SK-N-SH treated with all-trans-retinoic acid at 6 μM for 48 hours (cell line): Measurements from ENCODE around the gene COL19A1.
A peak's percentile ranks its signal among the peaks of the same experiment; 100 is the strongest.

Experiments
- ATAC-seq: fragments of 200-7000 bp; cut with Tn5 transposase; 3 replicates; pipeline ENCODE4 v1.9.1; 2020; ENCODE audit warnings: mild to moderate bottlenecking, moderate library complexity
- BACH2 ChIP-seq: fragments of 250-450 bp; sonication (Bioruptor Pico); IDR thresholded peaks from 2 replicates; pipeline ENCODE4 v1.9.0; 2021; ENCODE audit warnings: mild to moderate bottlenecking, borderline replicate concordance
- CSDC2 ChIP-seq: fragments of 250-450 bp; sonication (Bioruptor Pico); IDR thresholded peaks from 2 replicates; pipeline ENCODE4 v1.5.0; 2020; ENCODE audit warnings: mild to moderate bottlenecking, moderate library complexity
- ESRRG ChIP-seq: fragments of 250-450 bp; sonication (Bioruptor Pico); IDR thresholded peaks from 2 replicates; pipeline ENCODE4 v1.6.1; 2021; ENCODE audit warnings: mild to moderate bottlenecking
- GLIS3 ChIP-seq: fragments of 250-450 bp; sonication (Bioruptor Pico); IDR thresholded peaks from 2 replicates; pipeline ENCODE4 v1.5.0; 2020; ENCODE audit warnings: mild to moderate bottlenecking, moderate library complexity
- ISL1 ChIP-seq: fragments of 250-450 bp; sonication (Bioruptor Pico); IDR thresholded peaks from 2 replicates; pipeline ENCODE4 v2.1.2; 2022; ENCODE audit warnings: mild to moderate bottlenecking, moderate library complexity
- OSR1 ChIP-seq: fragments of 250-450 bp; sonication (Bioruptor Pico); IDR thresholded peaks from 2 replicates; pipeline ENCODE4 v1.8.0; 2022; ENCODE audit warnings: moderate library complexity, mild to moderate bottlenecking, inconsistent platforms
- PPARA ChIP-seq: fragments of 250-450 bp; sonication (Bioruptor Pico); IDR thresholded peaks from 2 replicates; pipeline ENCODE4 v1.5.0; 2020; ENCODE audit warnings: mild to moderate bottlenecking, borderline replicate concordance
- RARB ChIP-seq: fragments of 250-450 bp; sonication (Bioruptor Pico); IDR thresholded peaks from 2 replicates; pipeline ENCODE4 v1.8.0; 2021; ENCODE audit warnings: mild to moderate bottlenecking, moderate library complexity
- SNAI2 ChIP-seq: fragments of 250-450 bp; sonication (Bioruptor Pico); IDR thresholded peaks from 2 replicates; pipeline ENCODE4 v1.5.0; 2020; ENCODE audit warnings: mild to moderate bottlenecking, moderate library complexity
- TCF4 ChIP-seq: fragments of 250-450 bp; sonication (Bioruptor Pico); IDR thresholded peaks from 2 replicates; pipeline ENCODE4 v1.8.0; 2021; ENCODE audit warnings: mild to moderate bottlenecking, moderate library complexity, borderline replicate concordance
- TOX ChIP-seq: fragments of 250-450 bp; sonication (Bioruptor Pico); IDR thresholded peaks from 2 replicates; pipeline ENCODE4 v1.8.0; 2021; ENCODE audit warnings: mild to moderate bottlenecking, moderate library complexity, borderline replicate concordance
- ZC3H10 ChIP-seq: fragments of 250-450 bp; sonication (Bioruptor Pico); IDR thresholded peaks from 2 replicates; pipeline ENCODE4 v1.5.1; 2021; ENCODE audit warnings: mild to moderate bottlenecking, moderate library complexity
- ZFP3 ChIP-seq: fragments of 250-450 bp; sonication (Bioruptor Pico); IDR thresholded peaks from 2 replicates; pipeline ENCODE4 v1.5.0; 2020; ENCODE audit warnings: mild to moderate bottlenecking, moderate library complexity
- ZFP30 ChIP-seq: fragments of 450-650 bp; formaldehyde crosslinking; IDR thresholded peaks from 2 replicates; pipeline ENCODE4 v1.5.0; 2022; ENCODE audit warnings: mild to moderate bottlenecking, moderate library complexity
- ZNF565 ChIP-seq: fragments of 450-650 bp; formaldehyde crosslinking; conservative IDR thresholded peaks from 2 replicates; pipeline ENCODE4 v1.5.0; 2020; ENCODE audit warnings: low read depth, mild to moderate bottlenecking, moderate library complexity
- TF ChIP-seq, protein P1 (sequence below): fragments of 250-450 bp; sonication (Bioruptor Pico); IDR thresholded peaks from 2 replicates; pipeline ENCODE4 v1.5.0; 2020; ENCODE audit warnings: mild to moderate bottlenecking, moderate library complexity
- TF ChIP-seq, protein P2 (sequence below): fragments of 250-450 bp; sonication (Bioruptor Pico); IDR thresholded peaks from 2 replicates; pipeline ENCODE4 v1.8.0; 2020; ENCODE audit warnings: mild to moderate bottlenecking, moderate library complexity, borderline replicate concordance
- TF ChIP-seq, protein P3 (sequence below): fragments of 250-450 bp; sonication (Bioruptor Pico); IDR thresholded peaks from 2 replicates; pipeline ENCODE4 v1.5.1; 2021; ENCODE audit warnings: mild to moderate bottlenecking, moderate library complexity
- TF ChIP-seq, protein P4 (sequence below): fragments of 250-450 bp; sonication (Bioruptor Pico); IDR thresholded peaks from 2 replicates; pipeline ENCODE4 v1.5.1; 2020; ENCODE audit warnings: low read depth, mild to moderate bottlenecking, moderate library complexity
- TF ChIP-seq, protein P5 (sequence below): fragments of 250-450 bp; sonication (Bioruptor Pico); IDR thresholded peaks from 2 replicates; pipeline ENCODE4 v1.8.0; 2021; ENCODE audit warnings: low read depth, mild to moderate bottlenecking, moderate library complexity, borderline replicate concordance

COL19A1 gene

DNA sequence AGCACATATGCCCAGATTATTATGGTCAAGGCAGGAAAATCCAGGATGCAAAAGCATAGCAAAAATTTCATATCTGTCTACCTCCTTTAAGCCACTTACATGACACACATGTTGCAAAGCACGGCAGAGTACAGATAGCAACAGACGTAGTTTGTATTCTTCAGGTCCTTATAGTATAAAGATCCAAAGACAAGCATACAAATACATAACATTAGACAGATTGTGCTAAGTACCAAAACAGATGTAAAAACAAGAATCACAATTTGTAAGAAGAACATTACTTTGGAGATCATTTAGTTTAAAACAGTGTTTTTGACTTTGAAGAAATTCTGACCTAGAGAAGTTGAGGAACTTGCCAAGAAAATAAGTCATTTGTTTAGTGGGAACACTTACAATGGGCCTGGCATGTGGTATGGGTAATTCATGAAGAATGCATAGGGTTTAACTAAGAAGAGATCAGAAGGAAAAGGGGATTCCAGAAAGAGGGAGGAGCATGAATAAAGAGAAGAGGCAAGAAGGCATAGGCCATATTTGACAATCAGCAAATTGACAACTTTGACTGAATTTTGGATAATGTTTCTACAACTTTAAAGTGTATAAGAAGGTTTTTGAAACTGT is 39.0 kb upstream of the COL19A1 start:
- TF ChIP-seq, protein P1, sequence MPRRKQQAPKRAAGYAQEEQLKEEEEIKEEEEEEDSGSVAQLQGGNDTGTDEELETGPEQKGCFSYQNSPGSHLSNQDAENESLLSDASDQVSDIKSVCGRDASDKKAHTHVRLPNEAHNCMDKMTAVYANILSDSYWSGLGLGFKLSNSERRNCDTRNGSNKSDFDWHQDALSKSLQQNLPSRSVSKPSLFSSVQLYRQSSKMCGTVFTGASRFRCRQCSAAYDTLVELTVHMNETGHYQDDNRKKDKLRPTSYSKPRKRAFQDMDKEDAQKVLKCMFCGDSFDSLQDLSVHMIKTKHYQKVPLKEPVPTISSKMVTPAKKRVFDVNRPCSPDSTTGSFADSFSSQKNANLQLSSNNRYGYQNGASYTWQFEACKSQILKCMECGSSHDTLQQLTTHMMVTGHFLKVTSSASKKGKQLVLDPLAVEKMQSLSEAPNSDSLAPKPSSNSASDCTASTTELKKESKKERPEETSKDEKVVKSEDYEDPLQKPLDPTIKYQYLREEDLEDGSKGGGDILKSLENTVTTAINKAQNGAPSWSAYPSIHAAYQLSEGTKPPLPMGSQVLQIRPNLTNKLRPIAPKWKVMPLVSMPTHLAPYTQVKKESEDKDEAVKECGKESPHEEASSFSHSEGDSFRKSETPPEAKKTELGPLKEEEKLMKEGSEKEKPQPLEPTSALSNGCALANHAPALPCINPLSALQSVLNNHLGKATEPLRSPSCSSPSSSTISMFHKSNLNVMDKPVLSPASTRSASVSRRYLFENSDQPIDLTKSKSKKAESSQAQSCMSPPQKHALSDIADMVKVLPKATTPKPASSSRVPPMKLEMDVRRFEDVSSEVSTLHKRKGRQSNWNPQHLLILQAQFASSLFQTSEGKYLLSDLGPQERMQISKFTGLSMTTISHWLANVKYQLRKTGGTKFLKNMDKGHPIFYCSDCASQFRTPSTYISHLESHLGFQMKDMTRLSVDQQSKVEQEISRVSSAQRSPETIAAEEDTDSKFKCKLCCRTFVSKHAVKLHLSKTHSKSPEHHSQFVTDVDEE = no peak
- TF ChIP-seq, all 23 proteins: peak for 0
- peak; percentile 44; the same call in 2 of the 3 replicates for ATAC-seq

DNA sequence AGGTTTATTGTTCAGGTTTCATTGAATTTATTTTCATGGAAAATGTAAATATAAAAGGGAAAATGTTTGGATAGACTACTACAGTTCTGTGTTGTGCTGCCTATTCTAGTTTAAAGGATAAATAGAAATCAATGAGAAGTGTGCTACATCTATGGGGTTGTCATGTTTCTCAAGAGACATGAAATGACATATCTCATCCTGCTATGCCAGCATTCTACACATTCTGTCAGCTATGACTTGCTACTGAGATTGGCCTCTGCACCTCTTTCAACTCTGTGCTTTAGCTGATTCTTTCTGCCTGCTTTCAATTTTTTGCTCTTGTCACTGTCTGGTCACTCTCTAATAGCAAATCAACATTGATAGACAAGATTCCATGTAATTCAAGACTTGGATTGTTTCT is 33.8 kb upstream of the COL19A1 start:
- no peak for ATAC-seq
- no peak for TF ChIP-seq GLIS3 (CRISPR knock-in tag)
- TF ChIP-seq RARB = no peak
- TF ChIP-seq, protein P2, sequence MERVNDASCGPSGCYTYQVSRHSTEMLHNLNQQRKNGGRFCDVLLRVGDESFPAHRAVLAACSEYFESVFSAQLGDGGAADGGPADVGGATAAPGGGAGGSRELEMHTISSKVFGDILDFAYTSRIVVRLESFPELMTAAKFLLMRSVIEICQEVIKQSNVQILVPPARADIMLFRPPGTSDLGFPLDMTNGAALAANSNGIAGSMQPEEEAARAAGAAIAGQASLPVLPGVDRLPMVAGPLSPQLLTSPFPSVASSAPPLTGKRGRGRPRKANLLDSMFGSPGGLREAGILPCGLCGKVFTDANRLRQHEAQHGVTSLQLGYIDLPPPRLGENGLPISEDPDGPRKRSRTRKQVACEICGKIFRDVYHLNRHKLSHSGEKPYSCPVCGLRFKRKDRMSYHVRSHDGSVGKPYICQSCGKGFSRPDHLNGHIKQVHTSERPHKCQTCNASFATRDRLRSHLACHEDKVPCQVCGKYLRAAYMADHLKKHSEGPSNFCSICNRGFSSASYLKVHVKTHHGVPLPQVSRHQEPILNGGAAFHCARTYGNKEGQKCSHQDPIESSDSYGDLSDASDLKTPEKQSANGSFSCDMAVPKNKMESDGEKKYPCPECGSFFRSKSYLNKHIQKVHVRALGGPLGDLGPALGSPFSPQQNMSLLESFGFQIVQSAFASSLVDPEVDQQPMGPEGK (CRISPR knock-in tag) = no peak
- TF ChIP-seq PPARA (CRISPR knock-in tag) = no peak

DNA sequence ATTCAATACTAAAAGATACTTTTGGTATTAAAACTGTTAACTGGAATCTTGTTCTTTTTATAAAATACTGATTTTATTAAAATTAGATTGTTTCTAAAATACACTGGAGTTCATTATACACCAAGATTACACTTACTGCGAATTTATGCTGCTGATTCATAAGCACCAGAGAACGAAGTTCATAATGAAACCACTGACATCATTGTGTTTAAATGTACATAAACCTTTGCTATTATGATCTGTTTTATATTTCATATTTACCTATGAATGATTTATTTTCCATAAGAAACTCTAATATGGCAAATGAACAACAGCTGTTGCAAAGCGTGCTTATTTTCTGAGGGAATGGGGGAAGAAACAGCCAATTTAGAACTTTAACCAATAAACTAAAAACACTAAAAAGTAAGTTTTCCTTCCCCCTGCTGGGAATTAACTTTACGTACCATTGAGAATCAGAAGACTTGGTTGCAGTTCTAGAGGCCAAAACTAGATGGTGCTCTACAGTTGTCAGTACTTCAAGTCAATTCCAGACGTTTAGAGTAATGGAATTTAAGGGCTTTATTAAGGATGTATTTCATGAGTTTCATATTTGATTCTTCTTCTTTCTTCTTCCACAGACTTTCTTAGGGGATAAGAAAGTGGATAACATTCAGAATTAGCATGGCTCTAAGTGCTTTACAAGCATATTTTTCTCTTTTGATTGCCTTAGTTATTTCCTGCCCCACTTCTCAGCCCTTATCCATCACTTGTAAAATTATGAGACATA is 30.8 kb upstream of the COL19A1 start:
- peak; percentile 97 for ATAC-seq
- no peak for TF ChIP-seq ESRRG (CRISPR knock-in tag)
- TF ChIP-seq OSR1 (CRISPR knock-in tag) = no peak
- no peak for TF ChIP-seq BACH2 (CRISPR knock-in tag)
- TF ChIP-seq ZFP30 (CRISPR knock-in tag) = no peak
- no peak for TF ChIP-seq ISL1 (CRISPR knock-in tag)
- no peak for TF ChIP-seq TOX (CRISPR knock-in tag)
- TF ChIP-seq, protein P3, sequence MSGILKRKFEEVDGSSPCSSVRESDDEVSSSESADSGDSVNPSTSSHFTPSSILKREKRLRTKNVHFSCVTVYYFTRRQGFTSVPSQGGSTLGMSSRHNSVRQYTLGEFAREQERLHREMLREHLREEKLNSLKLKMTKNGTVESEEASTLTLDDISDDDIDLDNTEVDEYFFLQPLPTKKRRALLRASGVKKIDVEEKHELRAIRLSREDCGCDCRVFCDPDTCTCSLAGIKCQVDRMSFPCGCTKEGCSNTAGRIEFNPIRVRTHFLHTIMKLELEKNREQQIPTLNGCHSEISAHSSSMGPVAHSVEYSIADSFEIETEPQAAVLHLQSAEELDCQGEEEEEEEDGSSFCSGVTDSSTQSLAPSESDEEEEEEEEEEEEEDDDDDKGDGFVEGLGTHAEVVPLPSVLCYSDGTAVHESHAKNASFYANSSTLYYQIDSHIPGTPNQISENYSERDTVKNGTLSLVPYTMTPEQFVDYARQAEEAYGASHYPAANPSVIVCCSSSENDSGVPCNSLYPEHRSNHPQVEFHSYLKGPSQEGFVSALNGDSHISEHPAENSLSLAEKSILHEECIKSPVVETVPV = no peak
- no peak for TF ChIP-seq SNAI2 (CRISPR knock-in tag)
- TF ChIP-seq CSDC2 (CRISPR knock-in tag) = no peak
- TF ChIP-seq ZC3H10 = no peak
- TF ChIP-seq, protein P2 (CRISPR knock-in tag) = no peak
- no peak for TF ChIP-seq TCF4 (CRISPR knock-in tag)
- no peak for TF ChIP-seq ZFP3
- TF ChIP-seq, protein P4, sequence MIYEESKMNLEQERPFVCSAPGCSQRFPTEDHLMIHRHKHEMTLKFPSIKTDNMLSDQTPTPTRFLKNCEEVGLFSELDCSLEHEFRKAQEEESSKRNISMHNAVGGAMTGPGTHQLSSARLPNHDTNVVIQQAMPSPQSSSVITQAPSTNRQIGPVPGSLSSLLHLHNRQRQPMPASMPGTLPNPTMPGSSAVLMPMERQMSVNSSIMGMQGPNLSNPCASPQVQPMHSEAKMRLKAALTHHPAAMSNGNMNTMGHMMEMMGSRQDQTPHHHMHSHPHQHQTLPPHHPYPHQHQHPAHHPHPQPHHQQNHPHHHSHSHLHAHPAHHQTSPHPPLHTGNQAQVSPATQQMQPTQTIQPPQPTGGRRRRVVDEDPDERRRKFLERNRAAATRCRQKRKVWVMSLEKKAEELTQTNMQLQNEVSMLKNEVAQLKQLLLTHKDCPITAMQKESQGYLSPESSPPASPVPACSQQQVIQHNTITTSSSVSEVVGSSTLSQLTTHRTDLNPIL (CRISPR knock-in tag) = no peak
- no peak for TF ChIP-seq ZNF565 (CRISPR knock-in tag)
- TF ChIP-seq, protein P5, sequence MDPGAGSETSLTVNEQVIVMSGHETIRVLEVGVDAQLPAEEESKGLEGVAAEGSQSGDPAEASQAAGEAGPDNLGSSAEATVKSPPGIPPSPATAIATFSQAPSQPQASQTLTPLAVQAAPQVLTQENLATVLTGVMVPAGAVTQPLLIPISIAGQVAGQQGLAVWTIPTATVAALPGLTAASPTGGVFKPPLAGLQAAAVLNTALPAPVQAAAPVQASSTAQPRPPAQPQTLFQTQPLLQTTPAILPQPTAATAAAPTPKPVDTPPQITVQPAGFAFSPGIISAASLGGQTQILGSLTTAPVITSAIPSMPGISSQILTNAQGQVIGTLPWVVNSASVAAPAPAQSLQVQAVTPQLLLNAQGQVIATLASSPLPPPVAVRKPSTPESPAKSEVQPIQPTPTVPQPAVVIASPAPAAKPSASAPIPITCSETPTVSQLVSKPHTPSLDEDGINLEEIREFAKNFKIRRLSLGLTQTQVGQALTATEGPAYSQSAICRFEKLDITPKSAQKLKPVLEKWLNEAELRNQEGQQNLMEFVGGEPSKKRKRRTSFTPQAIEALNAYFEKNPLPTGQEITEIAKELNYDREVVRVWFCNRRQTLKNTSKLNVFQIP (CRISPR knock-in tag) = no peak
- TF ChIP-seq RARB = no peak
